Retinal pigment epithelial cell (primary cell): ENCODE measurements around the gene C14orf93.

Source experiments
- DNase-seq: peaks from one replicate; pipeline ENCODE4 v3.0.0-alpha.2; 2010; ENCODE audit warnings: low read depth
- H3K4me3 ChIP-seq: 2 replicates; pipeline ENCODE4 v1.5.1; 2011; ENCODE audit warnings: mild to moderate bottlenecking, low read length, control low read depth, moderate library complexity
- CTCF ChIP-seq: conservative IDR thresholded peaks from 2 replicates; pipeline ENCODE4 v1.5.1; 2011; ENCODE audit warnings: low read depth, low read length, control low read depth, inconsistent platforms

The C14orf93 gene

GRCh38 chr14:23024612-23025075 is 14.7 kb upstream of the C14orf93 start:
- TF ChIP-seq CTCF: no peak
- no peak for DNase-seq
- H3K4me3 ChIP-seq: no peak overlapping the region

DNA sequence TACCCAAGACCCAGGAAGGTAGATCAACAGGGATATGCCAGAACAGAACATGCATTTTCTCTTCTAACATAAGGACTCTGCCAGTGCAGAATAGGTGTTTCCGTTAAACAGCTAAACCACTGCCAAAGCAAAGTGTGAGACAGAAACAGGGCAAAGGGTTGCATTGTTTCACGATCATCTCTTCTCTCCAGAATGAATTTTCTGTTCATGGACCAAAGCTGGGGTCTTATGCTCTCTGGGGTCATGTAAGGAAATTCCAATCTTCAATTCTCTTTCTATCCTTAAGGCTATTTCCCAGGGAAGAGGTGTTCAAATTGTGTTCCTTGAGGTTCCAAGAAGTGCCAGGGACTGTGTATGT is 13.8 kb upstream of the C14orf93 start:
- TF ChIP-seq CTCF: no peak
- no peak overlapping the region for H3K4me3 ChIP-seq
- DNase-seq: no peak

DNA sequence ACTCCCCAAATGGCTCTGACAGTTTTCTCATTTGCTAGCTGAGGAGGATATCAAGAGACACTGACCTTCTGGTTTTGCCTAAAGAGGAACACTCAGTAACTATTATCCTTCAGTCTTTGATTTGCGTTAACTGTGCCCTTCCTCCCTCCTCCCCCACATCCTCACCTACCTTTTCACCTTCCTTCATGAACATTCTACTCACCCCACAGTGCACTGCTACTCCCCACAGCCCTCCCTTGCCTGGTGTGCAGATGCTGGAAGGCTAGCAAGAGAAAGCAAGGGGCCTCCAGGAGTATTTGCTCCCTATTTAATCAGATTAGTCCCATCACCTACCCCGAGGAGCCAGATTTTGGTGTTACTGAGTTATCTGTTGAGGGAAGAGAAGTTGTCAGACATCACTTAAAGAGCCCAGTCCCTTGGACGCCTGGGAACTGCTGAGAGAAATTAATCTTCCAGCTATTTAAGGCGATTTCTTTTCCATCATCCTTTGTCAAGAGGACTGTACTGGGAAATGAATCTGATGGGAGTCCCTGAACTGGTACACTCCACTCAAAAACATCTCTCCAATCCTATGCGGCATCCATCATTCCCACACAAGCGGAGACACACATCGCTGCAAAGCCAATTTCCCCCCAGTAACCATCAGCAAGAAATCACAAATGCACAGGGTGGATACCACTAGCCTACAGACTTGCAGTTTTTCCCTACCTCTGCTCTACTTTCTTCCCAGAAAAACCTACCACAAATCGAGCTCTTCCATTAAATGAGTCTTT is 13.3 kb upstream of the C14orf93 start:
- no peak for DNase-seq
- no peak overlapping the region for H3K4me3 ChIP-seq
- no peak for TF ChIP-seq CTCF

- no peak overlapping the region for H3K4me3 ChIP-seq
- no peak for TF ChIP-seq CTCF
- DNase-seq: no peak
Measured at GRCh38 chr14:23021889-23022442, 12.0 kb upstream of the C14orf93 start.

GRCh38 chr14:23021434-23021833 is 11.5 kb upstream of the C14orf93 start:
- no peak for DNase-seq
- no peak for TF ChIP-seq CTCF
- H3K4me3 ChIP-seq: no peak overlapping the region

DNA sequence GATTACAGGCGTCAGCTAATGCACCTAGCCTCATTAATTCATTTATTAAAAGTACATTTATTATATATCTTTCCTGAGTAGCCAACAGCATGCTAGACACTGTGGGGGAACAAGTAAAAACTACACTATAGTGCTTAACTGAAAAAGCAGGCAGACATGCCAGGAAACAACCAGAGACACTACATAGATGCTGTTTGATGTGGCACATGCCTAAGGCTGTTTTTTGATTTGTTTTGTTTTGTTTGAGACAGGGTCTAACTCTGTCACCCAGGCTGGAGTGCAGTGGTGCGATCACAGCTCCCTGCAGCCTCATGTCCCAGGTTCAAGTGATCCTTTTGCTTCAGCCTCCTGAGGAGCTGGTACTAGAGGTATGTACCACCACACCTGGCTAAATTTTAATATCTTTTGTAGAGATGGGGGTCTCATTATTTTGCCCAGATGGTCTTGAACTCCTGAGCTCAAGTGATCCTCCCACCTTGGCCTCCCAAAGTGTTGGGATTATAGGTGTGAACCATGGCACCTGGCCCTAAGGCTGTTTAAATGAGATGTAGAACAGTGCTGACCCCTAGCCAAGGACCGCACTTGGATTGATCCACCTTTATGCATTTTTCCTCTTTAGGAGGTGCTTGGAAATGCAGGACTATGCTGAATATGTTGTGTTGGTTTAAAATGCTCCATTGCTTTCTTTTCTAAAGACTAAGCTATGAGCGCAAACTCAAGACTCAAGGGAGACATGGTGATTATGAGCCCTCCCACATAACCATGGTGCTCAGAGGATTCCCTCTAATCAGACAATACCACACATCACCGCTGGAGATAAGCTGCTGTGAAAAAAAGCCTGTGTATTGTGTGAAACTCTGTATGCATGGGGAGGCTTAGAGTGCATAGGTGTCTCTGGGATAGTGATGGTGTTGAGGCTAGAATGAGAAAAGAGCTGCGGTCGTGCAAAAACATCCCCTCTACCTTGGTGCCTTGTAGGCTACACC is 10.5 kb upstream of the C14orf93 start:
- no peak overlapping the region for H3K4me3 ChIP-seq
- no peak for DNase-seq
- no peak for TF ChIP-seq CTCF
